GM23248 (cell line): ENCODE data around the gene RAB36.

Source experiments
- EZH2 ChIP-seq: fragments of 200-600 bp; sonication (generic); IDR thresholded peaks from 2 replicates; pipeline ENCODE4 v1.6.1; 2018; ENCODE audit warnings: antibody characterized with exemption, mild to moderate bottlenecking; ENCODE audit not compliant: insufficient read depth, poor library complexity, severe bottlenecking
- EZH2phosphoT487 ChIP-seq: fragments of 200-600 bp; sonication (generic); IDR thresholded peaks from 2 replicates; pipeline ENCODE4 v1.6.1; 2018; ENCODE audit warnings: antibody characterized with exemption, moderate library complexity, mild to moderate bottlenecking, low read depth; ENCODE audit not compliant: insufficient read depth

DNA sequence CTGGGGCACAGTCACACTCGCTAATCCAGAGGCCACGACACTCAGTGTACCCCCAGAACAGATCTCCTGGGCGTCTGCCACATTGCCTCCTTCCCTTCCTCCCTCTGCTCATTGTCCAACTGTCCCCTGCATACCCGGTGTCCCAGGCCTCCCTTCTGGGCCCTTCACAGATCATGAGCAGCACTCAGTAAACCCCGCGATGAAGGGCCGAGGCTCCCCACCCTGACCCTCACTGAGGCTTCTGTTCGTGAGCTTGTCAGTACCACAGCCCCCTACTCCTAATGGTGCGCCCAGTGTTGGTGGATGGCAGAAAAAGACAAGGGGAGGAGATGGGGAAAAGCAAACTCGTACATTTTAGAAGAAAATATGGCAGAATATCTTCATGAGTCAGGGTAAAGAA lies 16.1 kb upstream of the RAB36 start:
- TF ChIP-seq EZH2 (no peak), EZH2phosphoT487 (no peak)
